GM12873 (cell line): ENCODE data around the gene IARS2.
A peak's percentile ranks its signal among the peaks of the same experiment; 100 is the strongest.

Experiments used
- CTCF ChIP-seq: IDR thresholded peaks from 2 replicates; pipeline ENCODE4 v1.5.1; 2012; ENCODE audit warnings: low read depth, mild to moderate bottlenecking, moderate library complexity, low read length, control low read depth; ENCODE audit not compliant: insufficient read depth; ENCODE audit errors: missing control alignments

IARS2 gene

DNA sequence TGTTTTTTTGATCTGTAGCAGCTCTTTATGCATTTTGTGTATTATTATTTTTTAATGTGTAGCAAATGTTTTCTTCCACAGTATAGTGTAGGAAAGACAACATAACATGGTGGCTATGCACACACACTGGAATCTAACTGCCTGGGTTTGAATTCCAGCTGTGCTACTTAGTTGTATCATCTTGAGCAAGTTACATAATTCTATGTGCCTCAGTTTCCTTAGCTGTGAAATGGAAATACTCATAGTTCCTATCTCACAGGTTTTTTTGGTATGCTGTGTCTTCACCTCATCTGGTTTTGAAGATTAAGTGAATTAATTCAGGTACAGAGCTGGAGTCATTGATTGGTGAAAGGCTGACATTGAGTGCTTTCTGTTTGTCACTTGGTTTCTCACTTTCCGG, 1.2 kb upstream of the IARS2 start:
- no peak for TF ChIP-seq CTCF

GRCh38 chr1:220093361-220094015, 444 bp upstream of the IARS2 start:
- TF ChIP-seq CTCF, result no peak

DNA sequence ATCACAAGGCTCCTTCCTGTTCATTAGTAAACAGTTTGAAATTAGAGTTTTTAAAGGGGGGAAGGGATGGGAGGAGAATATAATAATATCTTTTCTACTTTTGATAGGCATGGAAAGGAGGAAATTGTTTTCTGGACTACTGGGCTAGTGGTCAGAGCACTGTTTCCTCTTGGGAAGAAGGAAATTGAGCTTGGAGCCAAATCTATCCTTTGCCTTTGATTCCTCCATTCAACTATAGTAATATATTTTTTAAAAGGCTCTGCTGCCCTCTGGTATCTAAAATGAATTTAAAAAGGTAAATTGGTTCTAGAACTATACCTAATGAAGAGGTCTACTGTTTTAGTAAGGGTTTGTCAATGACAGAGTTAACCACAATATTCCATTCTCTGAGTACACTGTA, 5.9 kb downstream of the IARS2 start:
- TF ChIP-seq CTCF, result no peak

DNA sequence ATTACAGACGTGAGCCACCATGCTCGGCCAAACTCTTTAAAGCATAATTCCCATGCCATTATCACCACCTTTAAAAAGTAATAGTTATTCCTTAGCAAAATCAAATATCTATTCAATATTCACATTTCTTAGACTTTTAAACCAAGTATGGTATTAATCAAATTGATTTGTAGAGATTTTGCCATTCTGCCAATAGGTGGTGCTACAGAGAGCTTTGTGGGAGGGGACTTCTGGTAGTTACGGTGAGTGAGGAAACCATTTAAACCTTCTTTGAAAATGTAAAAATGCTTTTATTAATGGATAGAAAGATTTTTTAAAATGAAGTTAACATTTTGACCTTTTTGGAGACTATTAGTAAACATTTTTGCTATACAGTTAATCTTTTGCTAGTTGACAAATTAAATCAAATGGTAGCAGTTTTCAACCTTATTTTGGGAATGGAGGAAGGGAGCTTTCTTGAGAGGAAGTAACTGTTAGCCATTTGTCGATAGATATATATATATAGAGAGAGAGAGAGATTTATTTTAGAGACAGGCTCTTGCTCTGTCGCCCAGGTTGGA, 19.3 kb downstream of the IARS2 start:
- TF ChIP-seq CTCF, result peak; percentile 56

DNA sequence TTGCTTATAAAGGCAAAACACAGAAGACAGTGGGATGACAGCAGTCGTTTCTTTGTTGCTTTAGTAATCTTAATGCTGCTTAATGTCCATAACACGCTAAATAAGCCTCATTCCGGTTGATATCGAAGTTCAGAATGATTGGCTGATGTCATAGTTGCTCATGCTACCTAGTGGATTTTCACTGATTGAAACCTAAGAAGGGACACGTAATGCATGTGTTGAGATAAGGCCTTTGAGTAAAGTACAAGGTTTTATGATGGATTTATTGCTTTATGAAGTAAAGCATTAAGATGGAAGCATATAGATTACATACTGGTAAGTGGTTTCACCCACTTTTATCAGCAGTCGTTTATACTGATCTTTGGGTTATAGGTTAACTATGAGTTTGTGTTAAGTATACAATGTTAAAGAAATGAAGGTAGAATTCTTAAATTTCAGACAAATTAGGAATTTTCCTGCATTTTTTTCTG, 25.1 kb downstream of the IARS2 start:
- no peak for TF ChIP-seq CTCF

GRCh38 chr1:220121791-220122530, 28.0 kb downstream of the IARS2 start:
- no peak for TF ChIP-seq CTCF

GRCh38 chr1:220123066-220123465, 29.1 kb downstream of the IARS2 start:
- no peak for TF ChIP-seq CTCF
